Astrocyte of the spinal cord (primary cell): Measurements from ENCODE around the gene ALS2CL.

Experiments
- DNase-seq: peaks from one replicate; pipeline ENCODE4 v3.0.0; 2011; ENCODE audit warnings: low read depth, low spot score
- H3K4me3 ChIP-seq: 2 replicates; pipeline ENCODE4 v1.5.1; 2011; ENCODE audit warnings: low read depth, mild to moderate bottlenecking, low read length, moderate library complexity
- CTCF ChIP-seq: IDR thresholded peaks from 2 replicates; pipeline ENCODE4 v1.5.1; 2012; ENCODE audit warnings: low read depth, mild to moderate bottlenecking, low read length, inconsistent platforms
- in situ Hi-C: cut with HindIII; loops from 2 replicates; pipeline ENCODE4 v1.10.0; 2017; ENCODE audit warnings: low sequenced_read_pairs

ALS2CL gene

DNA sequence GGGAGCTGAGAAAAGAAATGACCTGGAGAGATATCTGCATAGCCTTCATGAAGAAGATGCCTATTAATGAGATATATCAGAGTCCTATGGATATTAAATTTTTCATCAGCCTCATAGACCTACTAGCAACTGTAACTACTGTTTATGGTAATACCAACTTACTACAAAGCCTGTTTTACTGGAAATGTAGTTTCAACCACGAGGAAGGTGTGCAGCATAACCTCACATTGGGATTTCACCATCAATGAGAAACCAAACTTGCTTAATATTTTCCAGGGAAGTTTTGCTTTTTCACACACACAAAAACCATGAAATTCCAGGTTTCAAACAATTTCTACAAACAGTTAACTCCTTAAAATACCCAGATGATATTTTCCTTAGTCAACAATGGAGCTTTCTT lies 49.8 kb downstream of the ALS2CL start:
- no peak for TF ChIP-seq CTCF
- no peak overlapping the region for H3K4me3 ChIP-seq
- DNase-seq, result no peak
- in situ Hi-C loops, result no loop called here

DNA sequence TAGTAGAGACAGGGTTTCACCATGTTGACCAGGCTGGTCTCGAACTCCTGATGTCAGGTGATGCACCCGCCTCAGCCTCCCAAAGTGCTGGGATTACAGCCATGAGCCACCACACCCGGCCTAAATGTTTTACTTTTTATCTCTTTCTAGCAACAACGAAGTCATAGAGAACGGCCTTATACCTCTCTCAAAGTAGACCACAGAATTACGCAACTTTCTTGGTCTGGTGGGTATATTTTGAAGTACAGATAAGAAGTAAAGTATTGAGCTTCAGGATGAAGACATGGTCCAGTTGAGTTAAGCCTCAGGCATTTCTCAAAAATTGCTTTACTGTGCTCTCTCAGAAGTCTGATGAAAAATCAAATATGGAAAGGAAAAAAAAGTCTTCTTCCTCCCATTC lies 50.5 kb downstream of the ALS2CL start:
- H3K4me3 ChIP-seq, result no peak overlapping the region
- TF ChIP-seq CTCF, result no peak
- in situ Hi-C loops, result no loop called here
- no peak for DNase-seq

DNA sequence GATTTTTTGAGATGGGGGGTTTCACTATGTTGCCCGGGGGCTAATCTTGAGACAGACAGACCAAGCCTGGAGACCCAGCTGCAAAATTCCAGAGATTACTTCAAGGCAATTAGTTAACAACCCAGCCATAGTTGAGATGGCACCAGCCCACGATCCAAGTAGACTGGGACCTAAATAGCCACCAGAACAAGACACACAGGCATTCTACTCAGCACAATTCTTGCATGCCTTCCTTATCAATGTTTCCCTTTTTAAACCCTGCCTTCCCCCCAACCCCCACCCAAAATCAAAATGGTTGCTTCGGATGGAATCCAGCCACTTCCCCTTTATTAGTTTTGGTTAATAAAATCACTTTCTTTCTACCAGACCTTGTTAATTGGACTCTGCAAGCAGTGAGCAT lies 52.6 kb downstream of the ALS2CL start:
- in situ Hi-C loops, result no loop called here
- no peak overlapping the region for H3K4me3 ChIP-seq
- no peak for TF ChIP-seq CTCF
- DNase-seq, result no peak

- no peak for DNase-seq
- H3K4me3 ChIP-seq, result no peak overlapping the region
- in situ Hi-C loops, result no loop called here
- no peak for TF ChIP-seq CTCF
These were observed 54.3 kb downstream of the ALS2CL start for GRCh38 chr3:46639221-46639620.

DNA sequence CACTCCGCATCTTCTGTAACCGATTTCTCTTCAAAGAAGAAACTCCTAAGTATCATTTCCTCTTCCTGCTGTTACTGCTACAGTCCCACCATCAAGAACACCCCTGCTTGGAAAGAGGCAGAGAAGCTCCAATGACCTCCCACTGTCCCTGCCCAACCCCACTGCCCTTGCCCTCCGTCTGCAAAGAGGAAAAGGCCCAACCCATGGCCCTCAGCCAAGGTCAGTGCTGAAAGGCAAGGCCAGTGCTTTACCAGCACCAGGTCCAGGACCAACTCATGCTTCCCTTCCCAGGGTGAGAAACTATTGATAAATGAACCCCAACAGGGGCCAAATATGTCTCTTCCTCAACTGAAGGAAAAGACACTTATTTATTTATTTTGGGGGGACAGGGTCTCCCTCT lies 58.6 kb downstream of the ALS2CL start:
- in situ Hi-C loops, result no loop called here
- no peak for DNase-seq
- no peak for TF ChIP-seq CTCF
- no peak overlapping the region for H3K4me3 ChIP-seq

DNA sequence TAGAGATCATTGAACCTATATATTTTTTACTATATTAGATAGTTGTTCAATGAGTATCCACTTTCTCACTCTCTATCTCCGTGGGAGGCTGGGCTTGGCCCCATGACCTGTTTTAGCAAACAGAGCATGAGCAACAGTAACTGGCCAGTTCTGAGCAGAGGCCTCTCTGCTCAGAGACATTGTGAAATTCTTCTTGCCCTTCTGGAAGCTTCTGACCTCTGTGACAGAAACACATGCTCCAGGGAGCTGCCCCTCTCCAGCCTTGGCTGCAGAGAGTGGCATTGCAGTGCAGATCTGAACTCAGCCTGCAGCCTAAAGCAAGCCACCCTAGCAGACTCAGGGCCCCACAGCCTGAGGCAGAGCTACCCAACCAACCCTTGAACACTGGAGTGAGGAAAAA lies 60.7 kb downstream of the ALS2CL start:
- in situ Hi-C loops, result no loop called here
- no peak for DNase-seq
- no peak overlapping the region for H3K4me3 ChIP-seq
- TF ChIP-seq CTCF, result no peak
